HG03196 (cell line): Measurements from ENCODE around the gene OR2T8.

Experiments used
- ATAC-seq: cut with Tn5 transposase; IDR thresholded peaks from one replicate; pipeline ENCODE4 v1.9.1; 2021; ENCODE audit not compliant: unreplicated experiment

Gene OR2T8, protein sequence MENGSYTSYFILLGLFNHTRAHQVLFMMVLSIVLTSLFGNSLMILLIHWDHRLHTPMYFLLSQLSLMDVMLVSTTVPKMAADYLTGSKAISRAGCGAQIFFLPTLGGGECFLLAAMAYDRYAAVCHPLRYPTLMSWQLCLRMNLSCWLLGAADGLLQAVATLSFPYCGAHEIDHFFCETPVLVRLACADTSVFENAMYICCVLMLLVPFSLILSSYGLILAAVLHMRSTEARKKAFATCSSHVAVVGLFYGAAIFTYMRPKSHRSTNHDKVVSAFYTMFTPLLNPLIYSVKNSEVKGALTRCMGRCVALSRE

DNA sequence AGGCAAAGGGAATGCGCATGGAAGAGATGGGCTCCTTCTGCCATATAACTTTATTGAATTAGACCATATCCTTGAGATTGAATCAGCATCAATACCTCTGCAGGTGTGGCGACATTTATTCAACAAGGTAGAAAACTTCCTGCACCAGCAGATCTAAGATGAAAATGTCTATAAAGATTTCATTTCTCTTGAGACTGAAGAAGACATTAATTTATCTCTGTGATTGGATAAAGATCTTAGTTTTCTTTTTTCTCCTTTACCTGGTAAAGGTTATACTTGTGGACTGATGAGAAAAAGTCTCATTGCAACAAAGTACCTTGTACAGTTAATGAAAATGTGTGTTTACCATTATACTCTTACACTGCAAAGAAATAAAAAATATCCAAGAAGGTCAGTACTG is at the start of gene OR2T8:
TSS of gene OR2T8 (plus strand) at position 301 of the 400 bp plus-strand sequence. CDS start 766 bp downstream, outside the sequence.
- no peak for ATAC-seq

DNA sequence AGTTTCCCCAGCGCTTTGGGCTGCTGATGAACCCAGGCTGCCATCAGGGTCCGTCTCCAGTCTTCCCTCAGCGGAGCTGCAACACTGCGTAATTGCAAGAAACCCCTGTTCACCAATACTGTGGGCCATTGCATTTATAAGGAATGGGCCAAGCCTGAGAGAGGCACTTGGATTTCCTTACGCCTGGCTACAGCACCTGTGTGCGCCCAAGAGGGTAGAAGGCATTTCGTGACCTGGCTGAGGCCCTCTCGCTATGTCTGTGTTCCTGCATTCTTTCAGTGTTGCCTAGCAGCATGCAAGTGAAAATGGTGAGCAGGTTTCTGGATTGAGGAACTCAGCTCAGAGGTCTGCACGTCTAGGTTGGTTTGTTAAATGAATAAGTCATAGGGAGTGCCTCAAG is 36.7 kb upstream of the OR2T8 start:
- ATAC-seq: no peak

DNA sequence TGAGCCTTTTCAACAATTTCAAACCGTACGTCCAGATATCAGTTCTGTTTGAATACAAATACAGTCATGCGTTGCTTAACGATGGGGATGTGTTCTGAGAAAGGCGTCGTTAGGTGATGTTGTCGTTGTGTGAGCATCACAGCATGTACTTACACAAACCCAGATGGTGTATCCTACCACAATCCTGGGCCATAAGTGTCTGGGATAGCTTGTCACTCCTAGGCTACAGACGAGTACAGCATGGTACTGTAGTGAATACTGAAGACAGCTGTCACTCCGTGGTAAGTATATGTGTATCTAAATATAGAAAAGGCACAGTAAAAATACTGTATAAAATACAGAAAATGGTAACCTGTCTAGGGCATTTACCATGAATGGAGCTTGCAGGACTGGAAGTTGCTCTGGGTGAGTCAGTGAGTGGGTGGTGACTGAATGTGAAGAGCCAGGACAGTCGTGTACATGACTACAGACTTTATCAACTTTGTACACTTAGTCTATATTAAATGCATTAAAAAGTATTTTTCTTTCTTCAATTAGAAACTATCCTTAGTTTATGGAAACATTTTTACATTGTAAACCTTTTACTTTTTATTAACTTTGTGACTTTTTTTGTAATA is 35.1 kb upstream of the OR2T8 start:
- ATAC-seq: no peak

DNA sequence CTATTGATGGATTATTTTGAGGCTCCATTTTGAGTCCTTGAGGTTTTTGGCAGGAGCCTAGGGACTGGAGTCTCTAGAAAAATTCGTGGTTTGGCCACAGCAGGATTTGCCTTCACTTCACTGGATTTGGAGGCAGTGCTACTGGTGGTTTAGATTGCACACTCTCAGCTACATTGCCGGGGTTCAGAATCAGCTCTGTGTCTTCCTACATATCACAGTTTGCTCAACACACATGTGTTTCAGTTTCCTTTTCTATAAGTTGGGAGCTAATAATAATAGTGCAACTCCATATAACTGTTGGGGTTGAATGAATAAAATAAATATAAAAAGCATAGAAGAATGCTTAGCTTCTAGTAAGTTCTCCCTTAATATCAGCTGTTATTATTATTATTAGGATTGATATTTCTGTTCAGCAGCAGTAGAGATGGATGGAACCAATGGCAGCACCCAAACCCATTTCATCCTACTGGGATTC is 24.9 kb upstream of the OR2T8 start, which contains the start of gene OR2W3:
TSS of gene OR2W3 (plus strand) at position 425 of the 475 bp plus-strand sequence. CDS start at position 425, 0 bp downstream.
- ATAC-seq: no peak

DNA sequence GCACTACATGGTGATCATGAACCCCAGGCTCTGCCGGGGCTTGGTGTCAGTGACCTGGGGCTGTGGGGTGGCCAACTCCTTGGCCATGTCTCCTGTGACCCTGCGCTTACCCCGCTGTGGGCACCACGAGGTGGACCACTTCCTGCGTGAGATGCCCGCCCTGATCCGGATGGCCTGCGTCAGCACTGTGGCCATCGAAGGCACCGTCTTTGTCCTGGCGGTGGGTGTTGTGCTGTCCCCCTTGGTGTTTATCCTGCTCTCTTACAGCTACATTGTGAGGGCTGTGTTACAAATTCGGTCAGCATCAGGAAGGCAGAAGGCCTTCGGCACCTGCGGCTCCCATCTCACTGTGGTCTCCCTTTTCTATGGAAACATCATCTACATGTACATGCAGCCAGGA is 24.1 kb upstream of the OR2T8 start:
- ATAC-seq: no peak

DNA sequence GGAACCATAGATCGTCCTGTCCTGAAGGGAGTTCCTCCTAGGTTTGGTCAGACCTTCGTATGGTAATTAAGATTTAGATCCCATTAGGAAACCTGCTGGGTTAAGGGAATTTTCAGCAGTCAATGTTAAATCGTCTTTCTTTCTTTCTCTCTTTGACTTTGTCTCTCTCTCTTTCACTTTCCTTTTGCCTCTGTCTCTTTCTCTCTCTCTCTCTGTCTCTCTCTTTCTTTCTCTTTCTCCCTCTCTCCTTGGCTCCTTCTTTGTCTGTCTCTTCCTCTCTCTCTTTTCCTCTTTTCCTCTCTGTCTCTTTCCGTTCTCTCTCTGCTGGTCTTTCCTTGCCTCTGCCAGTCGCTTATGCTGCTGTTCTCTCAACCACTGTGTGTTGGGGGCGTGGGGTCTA is 15.9 kb upstream of the OR2T8 start:
- ATAC-seq: no peak

DNA sequence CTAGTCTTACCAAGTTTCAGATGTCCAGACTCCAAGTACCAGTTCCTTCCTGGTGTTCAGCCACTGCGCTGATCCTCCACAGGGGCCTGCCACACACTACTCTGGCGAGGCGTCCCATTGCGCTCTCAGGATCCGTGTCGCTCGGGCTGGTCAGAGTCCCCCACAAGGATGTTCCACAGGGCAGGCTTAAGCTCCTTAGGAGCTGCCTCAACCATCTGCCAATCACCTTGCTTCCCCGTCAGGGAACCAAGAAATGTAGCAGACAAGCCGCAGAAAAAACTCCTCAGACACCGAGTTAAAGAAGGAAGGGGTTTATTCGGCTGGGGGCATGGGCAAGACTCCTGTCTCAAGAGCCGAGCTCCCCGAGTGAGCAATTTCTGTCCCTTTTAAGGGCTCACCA is 14.9 kb upstream of the OR2T8 start:
- no peak for ATAC-seq

DNA sequence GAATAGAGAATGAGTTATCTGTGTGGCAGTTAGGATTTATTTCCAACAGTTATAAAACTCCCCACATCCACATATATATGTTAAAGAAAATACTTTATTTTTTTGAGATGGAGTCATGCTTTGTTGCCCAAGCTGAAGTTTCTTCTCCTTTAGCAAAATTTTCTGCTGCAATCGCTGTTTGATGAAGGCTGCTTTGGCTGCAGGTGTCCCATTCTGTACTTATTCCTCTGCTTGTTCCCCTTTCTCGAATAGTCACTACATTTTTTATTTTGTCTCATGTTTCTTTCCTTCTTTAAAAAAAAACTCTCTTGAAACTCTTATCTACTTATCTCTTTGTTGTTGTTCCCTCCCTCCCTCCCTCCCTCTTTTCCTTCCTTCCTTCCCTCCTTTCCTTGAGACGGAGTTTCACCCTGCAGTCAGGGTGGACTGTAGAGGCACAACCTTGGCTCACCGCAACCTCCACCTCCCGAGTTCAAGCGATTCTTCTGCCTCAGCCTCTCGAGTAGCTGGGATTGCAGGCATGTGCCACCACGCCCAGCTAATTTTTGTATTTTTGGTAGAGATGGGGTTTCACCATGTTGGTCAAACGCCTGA is 14.0 kb upstream of the OR2T8 start:
- ATAC-seq: no peak

DNA sequence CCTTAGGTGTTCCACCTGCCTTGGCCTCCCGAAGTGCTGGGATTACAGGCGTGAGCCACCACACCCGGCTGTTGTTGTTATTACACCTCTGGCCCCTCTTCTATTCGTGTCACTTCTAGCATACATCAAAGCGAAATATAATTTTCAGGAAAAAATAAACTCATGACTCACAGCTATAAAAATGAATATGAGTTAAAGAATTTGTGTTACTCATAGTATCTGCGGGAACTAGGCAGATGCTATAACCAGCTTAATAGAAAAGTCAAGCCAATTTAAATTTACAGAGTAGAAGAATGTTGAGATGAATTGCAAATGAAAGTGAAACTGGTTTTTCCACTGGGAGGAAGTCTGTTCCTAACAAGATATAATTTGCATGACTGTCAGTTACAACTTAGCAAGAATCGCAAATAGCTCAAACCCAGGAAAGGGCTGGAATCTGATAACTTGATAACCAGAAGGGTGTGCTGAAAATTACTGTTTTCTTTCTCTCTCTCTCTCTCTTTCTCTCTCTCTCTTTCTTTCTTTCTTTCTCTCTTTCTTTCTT is 13.5 kb upstream of the OR2T8 start:
- ATAC-seq: no peak

DNA sequence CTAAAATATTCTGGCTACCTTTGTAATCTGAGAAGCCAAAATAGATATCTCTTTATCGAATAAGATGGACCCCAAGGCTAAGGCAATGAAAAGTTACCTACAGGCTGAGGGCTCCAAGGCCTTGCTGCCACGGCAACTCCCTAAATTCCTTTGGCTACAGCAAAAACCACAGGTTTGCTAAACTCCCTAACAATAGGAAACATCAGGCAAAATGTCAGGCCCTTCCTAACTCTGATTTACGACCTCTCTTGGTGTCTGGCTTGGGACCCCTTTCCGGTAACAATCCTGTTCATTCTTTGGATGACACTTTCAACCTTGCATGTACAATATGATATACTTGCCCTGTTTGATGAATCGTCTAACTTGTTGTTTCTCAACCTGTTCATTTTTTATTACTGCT is 11.3 kb upstream of the OR2T8 start:
- no peak for ATAC-seq

DNA sequence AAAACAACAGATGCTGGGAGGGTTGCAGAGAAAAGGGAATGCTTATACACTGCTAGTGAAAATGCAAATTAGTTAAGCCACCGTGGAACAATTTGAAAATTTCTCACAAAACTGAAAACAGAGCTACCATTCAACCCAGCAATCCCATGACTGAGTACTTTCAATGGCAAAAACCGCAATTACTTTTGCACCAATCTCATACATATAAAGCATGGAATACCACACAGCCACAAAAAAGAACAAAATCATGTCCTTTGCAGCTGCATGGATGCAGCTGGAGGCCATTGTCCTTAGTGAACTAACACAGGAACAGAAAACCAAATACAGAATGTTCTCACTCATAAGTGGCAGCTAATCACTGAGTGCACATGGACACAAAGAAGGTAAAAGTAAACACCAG is 6.3 kb upstream of the OR2T8 start:
- no peak for ATAC-seq

DNA sequence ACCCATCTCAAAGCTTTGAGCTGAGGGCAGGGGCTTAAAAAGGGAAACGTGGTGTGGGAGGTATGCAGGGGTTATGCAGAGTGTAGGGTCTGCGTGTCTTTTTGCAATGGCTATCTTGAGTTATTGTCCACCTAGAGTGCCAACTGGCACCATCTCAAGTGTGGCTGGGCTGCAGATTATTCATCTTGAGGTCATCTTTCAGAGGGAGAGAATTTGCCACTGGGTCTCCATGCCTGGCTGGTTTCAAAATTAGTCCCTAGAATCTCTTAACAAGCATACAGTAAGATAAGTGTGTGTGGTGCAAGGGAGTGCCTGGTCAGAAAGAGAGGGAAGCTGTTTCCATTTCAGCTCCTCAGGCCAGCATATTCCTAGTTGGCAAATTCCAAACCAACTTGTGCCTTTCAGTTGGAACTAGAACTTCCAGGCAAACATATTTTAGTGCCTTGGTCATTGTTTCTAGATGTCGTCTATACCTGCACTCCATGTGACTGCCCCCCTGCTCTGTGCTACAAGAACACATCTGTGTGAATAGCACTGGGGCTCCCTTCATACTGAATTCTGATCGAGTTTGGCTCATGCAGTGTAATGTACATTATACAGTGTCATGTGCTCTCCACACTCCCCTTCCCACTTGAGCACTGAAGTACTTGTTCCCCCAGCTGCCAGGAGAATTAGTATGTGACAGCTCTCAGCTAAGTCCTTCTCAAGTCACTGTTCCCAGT is 5.0 kb upstream of the OR2T8 start:
- no peak for ATAC-seq

DNA sequence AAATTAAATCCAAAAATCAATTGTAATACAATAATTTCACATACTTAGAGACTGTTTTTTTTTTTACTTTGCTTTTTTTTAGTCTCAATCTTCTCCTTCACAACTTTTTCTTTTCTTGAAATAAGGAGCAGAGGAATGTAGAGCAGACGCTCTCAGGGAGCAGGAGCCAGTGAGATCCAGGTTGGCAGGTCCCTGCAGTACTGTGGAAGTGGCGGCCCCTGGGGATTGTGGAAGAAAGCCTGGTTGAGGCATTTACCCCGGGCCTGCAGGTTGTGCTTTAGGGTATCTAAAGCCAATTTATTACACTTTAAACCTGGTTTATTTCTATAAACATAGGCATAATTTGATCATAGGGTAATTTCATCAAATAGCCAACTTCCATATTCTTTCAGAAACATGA is 3.9 kb downstream of the OR2T8 start:
- no peak for ATAC-seq

DNA sequence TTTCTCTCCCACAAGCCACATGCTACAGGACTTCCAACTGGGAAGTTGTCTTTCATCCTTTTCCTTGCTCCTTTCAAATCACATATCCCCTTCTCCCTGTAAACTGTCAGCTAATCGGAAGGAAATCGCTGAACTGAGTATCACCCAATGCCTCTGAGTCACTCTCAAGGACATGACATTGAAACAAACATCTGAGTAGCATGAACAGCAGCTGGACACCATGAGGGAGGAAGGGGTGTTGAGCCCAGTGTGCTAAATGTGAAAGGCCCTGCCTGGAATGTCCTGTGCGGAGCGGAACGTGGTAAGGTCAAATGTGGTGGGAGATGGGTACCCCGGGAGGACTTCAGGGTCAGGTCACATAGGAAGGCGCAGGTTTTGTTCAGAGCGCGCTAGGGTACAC is 4.8 kb downstream of the OR2T8 start, which contains the start of gene OR2AJ1:
TSS of gene OR2AJ1 (plus strand) at position 22 of the 400 bp plus-strand sequence. CDS start 8,880 bp downstream, outside the sequence.
- ATAC-seq: no peak

DNA sequence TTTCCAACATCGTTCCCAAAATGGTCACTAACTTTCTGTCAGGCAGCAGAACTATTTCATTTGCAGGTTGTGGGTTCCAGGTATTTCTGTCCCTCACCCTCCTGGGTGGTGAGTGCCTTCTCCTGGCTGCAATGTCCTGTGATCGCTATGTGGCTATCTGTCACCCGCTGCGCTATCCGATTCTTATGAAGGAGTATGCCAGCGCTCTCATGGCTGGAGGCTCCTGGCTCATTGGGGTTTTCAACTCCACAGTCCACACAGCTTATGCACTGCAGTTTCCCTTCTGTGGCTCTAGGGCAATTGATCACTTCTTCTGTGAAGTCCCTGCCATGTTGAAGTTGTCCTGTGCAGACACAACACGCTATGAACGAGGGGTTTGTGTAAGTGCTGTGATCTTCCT is 13.9 kb downstream of the OR2T8 start:
- no peak for ATAC-seq

DNA sequence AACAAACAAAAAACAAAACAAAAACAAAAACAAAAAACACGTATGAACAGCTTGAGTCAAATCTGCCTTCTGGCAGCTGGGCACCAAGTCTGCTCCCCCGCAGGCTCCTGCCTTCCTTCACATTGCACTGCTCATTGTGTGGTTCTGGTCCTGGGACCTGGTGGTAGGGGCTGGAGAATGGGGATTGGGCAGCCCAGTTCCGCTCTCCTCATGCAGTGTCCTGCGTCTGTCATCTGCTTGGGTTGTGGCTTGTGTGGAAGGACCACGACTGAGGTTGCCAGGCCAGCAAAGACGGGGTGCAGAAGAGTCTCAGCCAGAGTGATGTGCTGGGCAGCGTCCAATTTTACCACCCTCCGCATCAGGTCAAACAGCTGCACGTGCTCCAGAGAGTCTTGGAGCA is 15.7 kb downstream of the OR2T8 start:
- no peak for ATAC-seq

DNA sequence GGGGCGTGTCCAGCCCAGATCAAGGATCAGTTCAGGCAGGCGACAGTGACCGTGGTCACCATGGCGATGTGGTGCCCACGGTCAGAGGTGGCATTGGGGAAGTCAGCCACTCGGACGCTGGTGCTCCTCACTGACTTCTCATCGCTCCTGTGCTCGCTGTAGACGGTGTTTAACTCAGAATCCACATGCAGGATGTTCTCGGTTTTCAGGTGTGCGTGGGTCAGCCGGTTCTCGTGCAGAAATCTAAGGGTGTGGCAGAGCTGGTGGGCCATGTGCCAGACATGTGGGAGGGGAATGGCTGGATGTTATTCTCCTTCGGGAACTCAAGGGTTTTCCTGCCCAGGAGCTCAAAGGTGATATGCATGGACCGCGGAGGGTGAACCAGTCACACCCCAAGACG is 16.4 kb downstream of the OR2T8 start:
- ATAC-seq: no peak

DNA sequence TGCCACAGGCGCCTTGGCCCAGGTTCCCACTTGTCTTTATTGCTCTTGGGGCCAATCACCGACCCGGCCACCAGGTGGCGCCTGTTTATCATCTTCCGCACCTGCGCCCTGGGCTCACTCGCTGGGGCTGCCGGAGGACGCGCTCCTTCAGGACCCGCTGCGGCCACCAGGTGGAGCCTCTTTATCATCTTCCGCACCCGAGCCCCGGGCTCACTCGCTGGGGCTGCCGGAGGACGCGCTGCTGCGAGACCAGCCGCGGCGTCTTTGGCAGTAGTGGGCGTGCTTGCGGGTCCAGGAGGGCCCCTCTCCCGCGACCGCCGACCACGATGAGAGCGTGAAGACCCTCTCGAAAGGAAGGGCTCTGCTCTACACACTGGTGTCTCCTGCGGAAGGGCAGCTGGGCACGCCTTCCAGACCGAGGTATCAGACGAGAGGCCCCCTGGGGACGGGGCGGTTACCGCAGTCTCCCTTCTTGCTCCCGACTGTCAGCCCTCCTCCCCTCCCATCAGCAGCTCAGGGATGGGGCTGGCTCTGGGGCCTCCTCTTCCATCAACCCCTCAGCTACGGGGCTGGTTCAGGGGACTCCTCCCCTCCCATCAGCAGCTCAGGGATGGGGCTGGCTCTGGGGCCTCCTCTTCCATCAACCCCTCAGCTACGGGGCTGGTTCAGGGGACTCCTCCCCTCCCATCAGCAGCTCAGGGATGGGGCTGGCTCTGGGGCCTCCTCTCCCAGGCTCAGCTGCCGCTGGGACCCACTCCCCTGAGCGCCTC is 17.1 kb downstream of the OR2T8 start:
- ATAC-seq: peak; percentile 100

DNA sequence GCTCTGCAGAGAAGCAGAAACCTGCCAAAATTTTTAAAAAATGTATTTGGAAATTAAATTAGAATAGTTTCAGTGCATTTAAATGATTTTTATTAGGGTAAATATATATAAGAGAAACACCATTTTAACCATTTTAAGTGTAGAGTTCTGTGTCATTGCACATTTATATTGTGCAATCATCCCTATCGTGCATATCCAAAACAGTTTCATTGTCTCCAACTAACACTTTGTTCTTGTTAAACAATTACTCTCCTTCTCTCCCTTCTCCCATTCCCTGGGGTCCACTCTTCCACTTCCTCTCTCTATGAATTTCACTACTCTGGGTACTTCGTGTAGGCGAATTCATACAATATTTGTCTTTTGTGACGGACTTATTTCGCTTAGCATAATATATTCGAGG is 22.6 kb downstream of the OR2T8 start:
- ATAC-seq: no peak

DNA sequence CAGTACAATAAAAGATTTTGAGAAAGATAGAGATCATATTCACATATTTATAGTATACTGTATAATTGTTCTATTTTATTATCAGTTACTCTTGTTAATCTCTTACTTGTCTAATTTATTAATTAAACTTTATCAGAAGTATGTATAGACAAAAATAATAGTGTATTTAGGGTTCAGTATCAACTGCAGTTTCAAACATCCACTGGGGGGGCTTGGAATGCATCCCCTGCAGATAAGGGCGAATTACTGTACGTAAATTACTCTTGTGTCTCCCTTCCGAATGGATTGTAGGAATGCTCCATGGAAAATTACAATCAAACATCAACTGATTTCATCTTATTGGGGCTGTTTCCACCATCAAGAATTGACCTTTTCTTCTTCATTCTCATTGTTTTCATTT is 28.5 kb downstream of the OR2T8 start, which contains the start of gene OR2L8:
TSS of gene OR2L8 (plus strand) at position 301 of the 400 bp plus-strand sequence. CDS start at position 301, 0 bp downstream.
- ATAC-seq: no peak
